Neuronal stem cell (in vitro differentiated cells): ENCODE data around the gene GCC2.

Experiments
- DNase-seq: peaks from one replicate; pipeline ENCODE4 v3.0.0-alpha.2; 2013; ENCODE audit warnings: low spot score
- H2AFZ ChIP-seq: one replicate; pipeline ENCODE4 v1.6.1; 2013; ENCODE audit warnings: mild to moderate bottlenecking, low read length, inconsistent platforms
- H2AK5ac ChIP-seq: 2 replicates; pipeline ENCODE4 v1.6.1; 2013; ENCODE audit warnings: low read depth, mild to moderate bottlenecking, inconsistent platforms, low read length, moderate library complexity, mixed read lengths
- H2BK120ac ChIP-seq: 2 replicates; pipeline ENCODE4 v1.6.1; 2013; ENCODE audit warnings: low read depth, mild to moderate bottlenecking, inconsistent platforms, low read length, moderate library complexity, mixed read lengths
- H2BK12ac ChIP-seq: one replicate; pipeline ENCODE4 v1.6.1; 2013; ENCODE audit warnings: low read length, inconsistent platforms
- H2BK15ac ChIP-seq: 2 replicates; pipeline ENCODE4 v1.6.1; 2013; ENCODE audit warnings: mild to moderate bottlenecking, low read length, inconsistent platforms, mixed read lengths
- H2BK5ac ChIP-seq: one replicate; pipeline ENCODE4 v1.6.1; 2013; ENCODE audit warnings: inconsistent platforms, mild to moderate bottlenecking, low read length, moderate library complexity
- H3K14ac ChIP-seq: one replicate; pipeline ENCODE4 v1.6.1; 2013; ENCODE audit warnings: low read length, inconsistent platforms
- H3K18ac ChIP-seq: 2 replicates; pipeline ENCODE4 v1.6.1; 2013; ENCODE audit warnings: low read length, inconsistent platforms
- H3K23ac ChIP-seq: 2 replicates; pipeline ENCODE4 v1.6.1; 2013; ENCODE audit warnings: low read depth, mild to moderate bottlenecking, mixed read lengths, low read length, inconsistent platforms; ENCODE audit not compliant: poor library complexity
- H3K27ac ChIP-seq: replicated peaks from 3 replicates; pipeline ENCODE4 v1.5.1; 2013; ENCODE audit warnings: low read length, inconsistent platforms
- H3K27me3 ChIP-seq, 3 experiments: 2 replicates each; pipeline ENCODE4 v1.6.1; 2013; ENCODE audit warnings: low read length in 3 of 3, mild to moderate bottlenecking in 2 of 3, inconsistent platforms in 1 of 3, low read depth in 1 of 3, mixed read lengths in 1 of 3, moderate library complexity in 1 of 3; ENCODE audit not compliant: control insufficient read depth in 3 of 3, insufficient read depth in 3 of 3
- H3K36me3 ChIP-seq, 2 donors: replicated peaks in 1 of 2; 2 replicates each; pipeline ENCODE4 v1.6.1; 2013; ENCODE audit warnings: low read length in 2 of 2; ENCODE audit not compliant: control insufficient read depth in 2 of 2, insufficient read depth in 2 of 2
- H3K4ac ChIP-seq: 2 replicates; pipeline ENCODE4 v1.6.1; 2013; ENCODE audit warnings: inconsistent platforms, mild to moderate bottlenecking, low read length, moderate library complexity
- H3K4me1 ChIP-seq, 2 donors: 1 replicate in 1 of 2; 2 replicates in 1 of 2; pipeline ENCODE4 v1.6.1; 2013; ENCODE audit warnings: low read length in 2 of 2, low read depth in 1 of 2; ENCODE audit not compliant: control insufficient read depth in 2 of 2, insufficient read depth in 1 of 2
- H3K4me2 ChIP-seq: one replicate; pipeline ENCODE4 v1.6.1; 2013; ENCODE audit warnings: mild to moderate bottlenecking, low read length, inconsistent platforms; ENCODE audit not compliant: insufficient read depth, poor library complexity, severe bottlenecking
- H3K4me3 ChIP-seq, 2 donors: 2 replicates each; pipeline ENCODE4 v1.5.1; 2013; ENCODE audit warnings: low read length in 2 of 2, mild to moderate bottlenecking in 2 of 2, inconsistent platforms in 1 of 2, moderate library complexity in 1 of 2
- H3K79me1 ChIP-seq: one replicate; pipeline ENCODE4 v1.6.1; 2013; ENCODE audit warnings: low read depth, mild to moderate bottlenecking, inconsistent platforms, low read length, moderate library complexity
- H3K9ac ChIP-seq: one replicate; pipeline ENCODE4 v1.6.1; 2013; ENCODE audit warnings: mild to moderate bottlenecking, low read depth, low read length, inconsistent platforms; ENCODE audit not compliant: poor library complexity
- H3K9me3 ChIP-seq, 2 donors: replicated peaks in 1 of 2; 2 replicates each; pipeline versions ENCODE3 to v1.6.1; 2013; ENCODE audit warnings: low read length in 2 of 2, mild to moderate bottlenecking in 2 of 2, inconsistent platforms in 1 of 2, low read depth in 1 of 2, mixed read lengths in 1 of 2, moderate library complexity in 1 of 2; ENCODE audit not compliant: control insufficient read depth in 2 of 2, insufficient read depth in 1 of 2
- H4K8ac ChIP-seq: one replicate; pipeline ENCODE4 v1.6.1; 2013; ENCODE audit warnings: low read depth, mild to moderate bottlenecking, inconsistent platforms, low read length, moderate library complexity
- H4K91ac ChIP-seq: one replicate; pipeline ENCODE4 v1.6.1; 2013; ENCODE audit warnings: low read length, low read depth, mild to moderate bottlenecking, inconsistent platforms; ENCODE audit not compliant: poor library complexity
- WGBS, 2 donors: extraction: QIAGEN DNeasy Blood & Tissue Kit; methylation state at CpG; one replicate each; pipeline ENCODE4 v1.1.7; 2013; ENCODE audit warnings: missing lambda C conversion rate in 2 of 2, mixed read lengths in 1 of 2; ENCODE audit not compliant: insufficient read length in 2 of 2, insufficient replicate concordance in 1 of 2; ENCODE audit errors: extremely low coverage in 2 of 2; 5-methylcytosine and 5-hydroxymethylcytosine counted together

The GCC2 gene

DNA sequence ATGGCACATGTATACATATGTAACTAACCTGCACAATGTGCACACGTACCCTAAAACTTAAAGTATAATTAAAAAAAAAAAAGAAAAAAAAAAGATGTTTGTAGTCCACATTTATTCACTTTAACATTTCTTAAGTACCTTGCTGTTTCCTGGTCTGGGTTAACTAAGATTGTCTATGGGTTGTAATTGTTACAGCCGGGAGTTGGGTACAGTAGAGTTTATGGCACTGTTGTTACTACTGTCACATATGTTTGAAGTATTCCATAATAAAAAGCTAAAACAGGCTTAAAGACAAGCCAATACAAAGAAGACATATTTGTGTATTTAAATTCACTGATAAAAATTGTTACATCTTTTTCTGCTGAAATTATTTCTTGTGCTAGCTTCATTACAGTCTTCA, 36.2 kb downstream of the GCC2 start:
- WGBS, 2 donors: no CpG with 5 or more reads among the region's 2 CpGs
- H3K36me3 ChIP-seq: peaks cover 8 to 89% of the 10 kb centered on the region in 2 donors
- DNase-seq: no peak

DNA sequence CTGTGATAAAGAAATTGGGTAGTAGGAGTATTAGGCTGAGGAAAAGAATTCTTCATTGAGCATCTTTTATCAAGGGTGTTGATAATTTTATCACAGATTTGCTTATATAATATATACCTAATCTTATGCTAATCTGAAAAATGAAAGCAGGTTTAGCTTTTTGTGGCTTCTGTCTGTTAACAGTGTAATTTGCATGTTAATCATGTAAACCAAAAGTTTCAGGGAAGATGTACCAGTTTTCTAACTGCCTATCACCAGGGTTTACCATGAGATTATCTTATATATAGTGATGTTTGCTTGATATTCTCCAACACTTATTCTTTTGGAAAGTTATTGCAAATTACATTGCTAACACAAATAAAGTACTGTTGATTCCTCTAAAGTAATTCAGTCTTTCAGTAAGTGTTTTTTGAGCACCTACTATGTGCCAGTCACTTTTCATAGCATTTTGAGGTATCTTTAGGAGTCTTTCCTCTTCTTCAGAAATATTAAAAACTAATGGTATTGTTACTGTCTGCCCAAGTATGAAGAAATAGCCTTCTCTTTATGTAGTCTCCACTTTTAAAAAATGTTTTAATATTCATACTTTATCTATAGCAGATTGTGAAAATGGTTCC, 41.6 kb downstream of the GCC2 start:
- H3K23ac ChIP-seq: no peak overlapping the region
- H3K79me1 ChIP-seq: no peaks in the 10 kb centered on the region
- H2BK12ac ChIP-seq: no peak overlapping the region
- H3K14ac ChIP-seq: no peak overlapping the region
- no peak overlapping the region for H3K4me3 ChIP-seq
- no peak overlapping the region for H3K4me2 ChIP-seq
- H2BK120ac ChIP-seq: no peak overlapping the region
- H3K27me3 ChIP-seq: no peaks in the 10 kb centered on the region
- H3K18ac ChIP-seq: no peak overlapping the region
- no peak overlapping the region for H2AFZ ChIP-seq
- DNase-seq: no peak
- no peak overlapping the region for H4K8ac ChIP-seq
- no peak overlapping the region for H3K9ac ChIP-seq
- H2AK5ac ChIP-seq: no peak overlapping the region
- no peaks in the 10 kb centered on the region for H3K4me1 ChIP-seq
- no peaks in the 10 kb centered on the region for H3K9me3 ChIP-seq
- peaks cover 5 to 85% of the 10 kb centered on the region in 2 donors for H3K36me3 ChIP-seq
- H2BK5ac ChIP-seq: no peak overlapping the region
- H4K91ac ChIP-seq: no peak overlapping the region
- H3K27ac ChIP-seq: no peak overlapping the region
- no peak overlapping the region for H2BK15ac ChIP-seq
- H3K4ac ChIP-seq: no peak overlapping the region

More for the DNA sequence above, 36.2 kb downstream of the GCC2 start:
- Histone ChIP-seq H2BK15ac (no peak overlapping the region), H2BK12ac (no peak overlapping the region), H2AFZ (no peak overlapping the region), H4K8ac (no peak overlapping the region), H3K9me3 (peaks cover 0 to 14% of the 10 kb centered on the region in 2 donors), H3K18ac (no peak overlapping the region), H3K4me2 (no peak overlapping the region), H3K23ac (no peak overlapping the region), H3K79me1 (no peaks in the 10 kb centered on the region), H4K91ac (no peak overlapping the region), H3K14ac (no peak overlapping the region), H2BK120ac (no peak overlapping the region), H3K4ac (no peak overlapping the region), H3K27me3 (no peaks in the 10 kb centered on the region), H3K4me3 (no peak overlapping the region), H3K9ac (no peak overlapping the region), H3K4me1 (no peaks in the 10 kb centered on the region), H3K27ac (no peak overlapping the region), H2BK5ac (no peak overlapping the region), H2AK5ac (no peak overlapping the region)

GRCh38 chr2:108491848-108492247, 42.8 kb downstream of the GCC2 start:
- H3K4me1 ChIP-seq: no peaks in the 10 kb centered on the region
- H4K91ac ChIP-seq: no peak overlapping the region
- no peak overlapping the region for H3K4me2 ChIP-seq
- DNase-seq: no peak
- H2BK12ac ChIP-seq: no peak overlapping the region
- no peak overlapping the region for H3K4me3 ChIP-seq
- no peaks in the 10 kb centered on the region for H3K27me3 ChIP-seq
- no peak overlapping the region for H3K4ac ChIP-seq
- no peak overlapping the region for H2AK5ac ChIP-seq
- no peak overlapping the region for H3K18ac ChIP-seq
- no peak overlapping the region for H3K9ac ChIP-seq
- no peak overlapping the region for H3K23ac ChIP-seq
- H2BK15ac ChIP-seq: no peak overlapping the region
- no peak overlapping the region for H4K8ac ChIP-seq
- H3K9me3 ChIP-seq: no peaks in the 10 kb centered on the region
- no peak overlapping the region for H2BK5ac ChIP-seq
- H2BK120ac ChIP-seq: no peak overlapping the region
- no peak overlapping the region for H3K27ac ChIP-seq
- H3K14ac ChIP-seq: no peak overlapping the region
- peaks cover 2 to 77% of the 10 kb centered on the region in 2 donors for H3K36me3 ChIP-seq
- no peaks in the 10 kb centered on the region for H3K79me1 ChIP-seq
- no peak overlapping the region for H2AFZ ChIP-seq

DNA sequence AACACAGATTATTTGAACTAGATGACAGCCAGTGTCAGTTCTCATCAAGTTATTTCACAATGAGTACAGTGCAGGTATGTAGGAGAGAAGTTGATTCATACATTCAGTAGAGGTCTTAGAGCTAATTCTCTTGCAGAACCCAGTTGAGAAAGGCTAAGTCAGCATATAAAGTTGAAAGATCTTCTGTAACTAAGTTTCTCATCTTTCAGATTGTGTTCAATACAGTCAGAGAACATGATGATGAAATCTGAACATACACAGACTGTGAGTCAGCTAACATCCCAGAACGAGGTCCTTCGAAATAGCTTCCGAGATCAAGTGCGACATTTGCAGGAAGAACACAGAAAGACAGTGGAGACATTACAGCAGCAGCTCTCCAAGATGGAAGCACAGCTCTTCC, 43.4 kb downstream of the GCC2 start:
- no peak for DNase-seq
- no peak overlapping the region for H3K4me2 ChIP-seq
- H3K9ac ChIP-seq: no peak overlapping the region
- no peak overlapping the region for H2BK15ac ChIP-seq
- H2BK120ac ChIP-seq: no peak overlapping the region
- no CpG with 5 or more reads among the region's 4 CpGs for whole genome bisulfite sequencing, 2 donors
- H3K4me1 ChIP-seq: no peaks in the 10 kb centered on the region
- H2AFZ ChIP-seq: no peak overlapping the region
- no peaks in the 10 kb centered on the region for H3K79me1 ChIP-seq
- H2BK12ac ChIP-seq: no peak overlapping the region
- no peak overlapping the region for H2AK5ac ChIP-seq
- H3K23ac ChIP-seq: no peak overlapping the region
- H3K18ac ChIP-seq: no peak overlapping the region
- no peak overlapping the region for H4K8ac ChIP-seq
- no peak overlapping the region for H4K91ac ChIP-seq
- H3K9me3 ChIP-seq: no peaks in the 10 kb centered on the region
- no peaks in the 10 kb centered on the region for H3K27me3 ChIP-seq
- H3K4me3 ChIP-seq: no peak overlapping the region
- H3K14ac ChIP-seq: no peak overlapping the region
- H3K36me3 ChIP-seq: peaks cover 2 to 74% of the 10 kb centered on the region in 2 donors
- no peak overlapping the region for H2BK5ac ChIP-seq
- no peak overlapping the region for H3K27ac ChIP-seq
- H3K4ac ChIP-seq: no peak overlapping the region
